T-cell (primary cell): Measurements from ENCODE around the gene GALE. TPM values are rescaled to one million over a fixed set of nuclear protein-coding genes. Genes with fewer than 3 reads are reported as not detected.

ENCODE experiments used
- ATAC-seq, 4 experiments: fragments of 200-7000 bp in 3 of 4; fragments of 150-1000 bp in 1 of 4; cut with Tn5 transposase; replicated peaks in 1 of 4; 1 replicate in 3 of 4; 2 replicates in 1 of 4; pipeline ENCODE4 v1.10.0; 2021; ENCODE audit warnings: moderate library complexity in 3 of 4, mild to moderate bottlenecking in 2 of 4, moderate number of reproducible peaks in 1 of 4
- CTCF ChIA-PET, 2 donors: fragments of 300-600 bp; sonication (Branson Sonifier 250); formaldehyde crosslinking; loops; one replicate each; lab custom pipeline; 2022; ENCODE audit warnings: antibody characterized with exemption in 2 of 2; lab: Charles Lee
- POLR2A ChIA-PET, 2 donors: fragments of 300-600 bp; sonication (Branson Sonifier 250); formaldehyde crosslinking; loops; one replicate each; lab custom pipeline; 2022; ENCODE audit warnings: antibody characterized with exemption in 2 of 2; lab: Charles Lee
- DNase-seq, 35 experiments: peaks; one replicate each; pipeline versions ENCODE4 v3.0.0 to v3.0.0-alpha.2; 2013 to 2023
- H3K27ac ChIP-seq: one replicate; pipeline ENCODE4 v1.5.1; 2013; ENCODE audit warnings: low read length
- H3K27me3 ChIP-seq, 2 experiments: replicated peaks in 1 of 2; 1 replicate in 1 of 2; 2 replicates in 1 of 2; pipeline versions ENCODE4 v1.6.1 to v1.7.0; 2013; ENCODE audit warnings: low read length in 1 of 2, mixed read lengths in 1 of 2; ENCODE audit not compliant: control insufficient read depth in 2 of 2, insufficient read depth in 2 of 2; ENCODE audit errors: extremely low read depth in 1 of 2
- H3K36me3 ChIP-seq, 2 donors: 1 replicate in 1 of 2; 2 replicates in 1 of 2; pipeline versions ENCODE4 v1.6.1 to v1.7.0; 2013; ENCODE audit warnings: low read length in 1 of 2; ENCODE audit not compliant: control insufficient read depth in 2 of 2, insufficient read depth in 1 of 2; ENCODE audit errors: extremely low read depth in 1 of 2
- H3K4me1 ChIP-seq, 2 experiments: 1 replicate in 1 of 2; 2 replicates in 1 of 2; pipeline versions ENCODE4 v1.6.1 to v1.7.0; 2013; ENCODE audit warnings: low read length in 2 of 2, mixed read lengths in 1 of 2; ENCODE audit not compliant: insufficient read depth in 2 of 2, control insufficient read depth in 1 of 2; ENCODE audit errors: extremely low read depth in 1 of 2
- H3K4me3 ChIP-seq, 2 donors: 1 replicate in 1 of 2; 2 replicates in 1 of 2; pipeline versions ENCODE4 v1.5.1 to v1.7.0; 2013; ENCODE audit warnings: mild to moderate bottlenecking in 2 of 2, low read length in 1 of 2, moderate library complexity in 1 of 2; ENCODE audit not compliant: control insufficient read depth in 1 of 2; ENCODE audit errors: extremely low read depth in 1 of 2
- H3K9me3 ChIP-seq: 2 replicates; pipeline ENCODE4 v1.7.0; 2013
- H3K27ac Mint-ChIP-seq, 2 donors: one replicate each; pipeline ENCODE4 v1.8.0; 2020 to 2021; ENCODE audit warnings: mild to moderate bottlenecking in 2 of 2, mixed read lengths in 2 of 2
- H3K27me3 Mint-ChIP-seq, 2 donors: one replicate each; pipeline ENCODE4 v1.8.0; 2021 to 2022; ENCODE audit warnings: mixed read lengths in 2 of 2
- H3K36me3 Mint-ChIP-seq: one replicate; pipeline ENCODE4 v1.8.0; 2021; ENCODE audit warnings: mixed read lengths
- H3K4me1 Mint-ChIP-seq, 3 donors: one replicate each; pipeline ENCODE4 v1.8.0; 2020 to 2022; ENCODE audit warnings: mixed read lengths in 3 of 3, mild to moderate bottlenecking in 1 of 3
- H3K4me3 Mint-ChIP-seq, 3 donors: one replicate each; pipeline ENCODE4 v1.8.0; 2020 to 2022; ENCODE audit warnings: mild to moderate bottlenecking in 3 of 3, mixed read lengths in 3 of 3, moderate library complexity in 3 of 3
- H3K9me3 Mint-ChIP-seq, 3 donors: one replicate each; pipeline ENCODE4 v1.8.0; 2020 to 2022; ENCODE audit warnings: mixed read lengths in 3 of 3
- WGBS: methylation state at CpG from one replicate; pipeline ENCODE4 v1.1.5; 2013; ENCODE audit warnings: missing lambda C conversion rate; ENCODE audit not compliant: insufficient coverage; 5-methylcytosine and 5-hydroxymethylcytosine counted together
- total RNA-seq, 35 experiments: library from RNA in 6 of 35; stranded (reverse) in 6 of 35; fragments of 120-200 nt in 1 of 35; gene quantifications; one replicate each; pipeline versions ENCODE4 v1.2.1 to v1.2.4 and lab custom pipeline; 2013 to 2026

GALE gene
- total RNA-seq, 5 donors from 2014 or later (not counting 1 experiment from before 2014, with no cell fraction given) = 7.5 to 16.5 (median 12.6) TPM

DNA sequence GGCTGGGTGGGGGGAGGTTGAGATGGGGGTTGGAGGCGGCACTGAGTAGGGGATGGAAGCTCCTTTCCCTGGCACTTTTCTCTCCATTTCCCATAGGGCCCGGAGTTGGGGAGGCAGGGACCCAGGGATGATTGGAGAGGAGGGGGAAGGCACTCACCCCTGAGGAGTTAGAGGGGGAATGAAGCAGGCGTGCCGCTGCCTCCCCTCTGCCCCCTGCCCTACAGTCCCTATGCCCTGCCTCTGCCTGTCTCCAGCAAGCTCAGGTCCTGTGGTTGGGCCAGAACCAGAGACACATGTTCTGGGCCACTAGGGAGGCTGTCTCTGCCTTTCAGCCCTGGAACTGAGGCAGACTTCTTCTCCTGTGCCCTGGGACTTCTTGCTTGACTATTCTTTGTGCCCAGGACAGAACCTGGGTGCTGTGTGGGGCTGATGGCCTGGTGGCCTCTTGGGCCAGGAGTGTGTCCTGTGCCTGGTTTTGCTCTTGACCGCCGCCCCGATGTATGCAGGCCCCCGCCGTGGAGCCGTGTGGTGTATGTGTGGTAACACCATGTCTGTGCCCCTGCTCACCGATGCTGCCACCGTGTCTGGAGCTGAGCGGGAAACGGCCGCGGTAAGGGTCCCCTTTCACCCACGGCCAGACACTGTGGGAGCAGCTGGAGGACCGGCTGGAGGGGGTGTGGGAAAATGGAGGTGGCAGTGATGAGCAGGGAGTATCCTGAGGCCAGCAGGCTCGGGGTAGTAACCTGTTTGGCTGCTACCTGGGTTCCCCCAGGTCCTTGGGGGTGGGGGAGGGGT, 8.2 kb downstream of the GALE start:
- peak overlapping the region; percentile 83 to 94 (median 92) for H3K4me3 Mint-ChIP-seq
- peak overlapping the region; percentile 95 to 96 for H3K27ac Mint-ChIP-seq
- Histone ChIP-seq H3K9me3 (no peaks in the 10 kb centered on the region), H3K4me3 (no peak overlapping the region), H3K4me1 (peaks cover 2 to 32% of the 10 kb centered on the region in 2 experiments), H3K27me3 (no peaks in the 10 kb centered on the region), H3K27ac (peak overlapping the region; percentile 83), H3K36me3 (peaks cover under 1 to 38% of the 10 kb centered on the region in 2 donors)
- ChIA-PET POLR2A (interaction anchor here in 1 of 2 donors (0.5 kb wide), 1 partner anchor 34 kb away, joined by 7 read pairs; no protein-coding TSS in a partner anchor), CTCF (interaction anchor here in 1 of 2 donors (0.6 to 2.3 kb wide), 5 partner anchors 9 to 165 kb away, joined by 3 to 10 read pairs (median 5); partner anchors contain the start of genes GALE and PITHD1)
- H3K4me1 Mint-ChIP-seq = peaks cover 25 to 30% (median 28%) of the 10 kb centered on the region in 3 donors
- no peak for ATAC-seq
- WGBS = 85% methylated on average over 15 of the region's 19 CpGs
- H3K36me3 Mint-ChIP-seq = peaks cover 12% of the 10 kb centered on the region
- peak in 1 of 35 experiments; percentile 28 for DNase-seq
- no peaks in the 10 kb centered on the region for H3K9me3 Mint-ChIP-seq
- H3K27me3 Mint-ChIP-seq = no peaks in the 10 kb centered on the region

DNA sequence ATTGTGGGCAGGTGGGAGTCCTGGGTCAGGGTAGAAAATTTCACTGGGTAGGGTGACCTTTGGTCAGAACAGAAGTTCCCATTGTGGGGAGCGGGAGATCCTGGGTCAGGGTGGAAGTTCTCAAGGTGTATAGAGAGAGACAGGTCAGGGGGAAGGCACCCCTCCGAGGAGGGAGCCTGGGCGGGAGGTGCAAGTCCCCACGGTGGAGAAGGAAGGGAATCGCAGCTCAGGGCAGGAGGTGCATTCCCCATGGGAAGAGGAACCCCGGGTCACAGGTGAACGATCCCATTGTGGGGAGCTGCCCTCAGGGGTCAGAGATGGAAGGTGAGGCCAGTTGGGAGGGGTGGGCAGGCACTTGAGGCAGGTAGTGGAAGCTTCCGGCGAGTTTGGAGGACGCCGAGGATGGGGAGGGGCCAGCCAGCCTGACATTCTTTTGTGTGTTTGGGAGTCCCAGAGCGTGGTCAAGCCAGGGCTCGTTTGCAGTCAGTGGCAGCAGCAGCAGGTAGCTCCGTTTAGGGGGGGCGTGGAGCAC, 9.0 kb downstream of the GALE start:
- CTCF ChIA-PET = interaction anchor here (0.5 to 2.3 kb wide), 5 partner anchors 10 to 377 kb away, joined by 3 to 10 read pairs (median 5); partner anchors contain the start of genes GALE (in 1 of the 2) and PITHD1 (in 1 of the 2)
- H3K36me3 ChIP-seq = peaks cover 4 to 41% of the 10 kb centered on the region in 2 donors
- H3K9me3 ChIP-seq = no peaks in the 10 kb centered on the region
- no peaks in the 10 kb centered on the region for H3K27me3 Mint-ChIP-seq
- peak overlapping the region; percentile 72 to 89 for H3K4me3 ChIP-seq
- 1% methylated on average over 15 of the region's 15 CpGs for WGBS
- POLR2A ChIA-PET = interaction anchor here in 1 of 2 donors (0.6 kb wide), 2 partner anchors 14 to 18 kb away, joined by 5 to 7 read pairs; no protein-coding TSS in a partner anchor
- H3K36me3 Mint-ChIP-seq = peaks cover 19% of the 10 kb centered on the region
- peak overlapping the region; percentile 83 to 94 (median 92) for H3K4me3 Mint-ChIP-seq
- DNase-seq (peak in 4 of 35 experiments; percentile 6 to 46 (median 22)), ATAC-seq (peak; percentile 38 to 49 (median 42))
- no peaks in the 10 kb centered on the region for H3K9me3 Mint-ChIP-seq
- peak overlapping the region; percentile 95 to 96 for H3K27ac Mint-ChIP-seq
- peaks cover 2 to 32% of the 10 kb centered on the region in 2 experiments for H3K4me1 ChIP-seq
- peaks cover 25 to 30% (median 28%) of the 10 kb centered on the region in 3 donors for H3K4me1 Mint-ChIP-seq
- peak overlapping the region; percentile 83 for H3K27ac ChIP-seq
- no peaks in the 10 kb centered on the region for H3K27me3 ChIP-seq

DNA sequence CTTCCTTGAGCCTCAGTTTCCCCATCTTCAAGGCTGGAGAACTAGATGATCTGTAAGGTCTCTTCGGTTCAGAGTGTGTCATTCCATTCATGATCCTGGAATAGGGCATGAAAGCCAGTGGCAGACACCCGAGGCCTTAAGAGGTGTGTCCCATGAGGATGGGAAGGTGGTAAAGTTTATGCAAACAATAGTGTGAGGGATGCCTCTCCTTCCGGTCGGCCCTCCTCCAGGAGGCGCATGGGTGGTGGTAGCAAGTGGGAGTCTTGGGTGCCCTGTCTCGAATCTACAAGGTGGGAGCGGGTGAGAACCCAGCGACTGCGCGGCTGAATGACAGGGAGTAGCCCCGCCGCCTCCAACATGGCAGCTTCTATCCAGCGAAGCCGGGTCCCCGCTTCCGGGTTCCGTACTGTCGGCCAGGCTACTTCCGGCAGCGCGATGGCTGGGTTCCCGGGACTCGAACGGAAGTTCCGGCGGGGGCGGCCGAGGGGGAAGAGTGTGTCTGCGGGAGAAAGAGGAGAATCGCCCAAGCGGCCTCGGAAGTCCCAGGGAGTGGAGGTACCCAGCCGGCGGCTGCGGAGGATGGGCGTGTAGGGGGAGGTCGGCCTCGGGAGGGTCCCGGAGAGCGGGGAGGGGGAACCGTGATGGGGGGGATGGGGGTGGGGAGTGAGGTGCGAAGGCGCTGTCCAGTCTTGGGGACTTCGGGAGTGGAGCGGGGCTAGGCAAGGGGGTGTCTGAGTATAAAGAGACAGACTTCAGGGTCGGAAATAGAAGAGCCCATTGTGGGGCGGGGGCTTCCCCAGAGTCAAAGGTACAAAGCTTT, 9.6 kb downstream of the GALE start, which contains the start of gene LYPLA2:
Gene LYPLA2, plus strand, starts transcription at position 450 of the 820 bp plus-strand sequence. CDS start 1,538 bp downstream, outside the sequence.
- H3K27ac ChIP-seq = peak within 1 kb of the TSS; percentile 83
- Mint-ChIP-seq H3K4me3 (peak within 1 kb of the TSS; percentile 83 to 94 (median 92)), H3K27ac (peak within 1 kb of the TSS; percentile 95 to 96), H3K27me3 (no peaks in the 10 kb centered on the region), H3K9me3 (no peaks in the 10 kb centered on the region), H3K36me3 (peaks cover 25% of the 10 kb centered on the region), H3K4me1 (peaks cover 25 to 30% (median 28%) of the 10 kb centered on the region in 3 donors)
- H3K36me3 ChIP-seq = peaks cover 7 to 42% of the 10 kb centered on the region in 2 donors
- POLR2A ChIA-PET = interaction anchor here in 1 of 2 donors (0.5 to 0.6 kb wide), 2 partner anchors 14 to 457 kb away, joined by 3 to 7 read pairs; no protein-coding TSS in a partner anchor
- CTCF ChIA-PET = interaction anchor here (0.5 to 2.3 kb wide), 3 partner anchors 10 to 377 kb away, joined by 4 to 10 read pairs (median 5); partner anchors contain the start of genes GALE (in 1 of the 2) and PITHD1 (in 1 of the 2)
- no peaks in the 10 kb centered on the region for H3K9me3 ChIP-seq
- peak within 1 kb of the TSS; percentile 72 to 89 for H3K4me3 ChIP-seq
- 1% methylated on average over 43 of the region's 47 CpGs for WGBS
- peak; percentile 89 to 93 (median 90) for ATAC-seq
- no peaks in the 10 kb centered on the region for H3K27me3 ChIP-seq
- peak; percentile 64 to 90 (median 79) for DNase-seq
- H3K4me1 ChIP-seq = peaks cover 2 to 32% of the 10 kb centered on the region in 2 experiments

DNA sequence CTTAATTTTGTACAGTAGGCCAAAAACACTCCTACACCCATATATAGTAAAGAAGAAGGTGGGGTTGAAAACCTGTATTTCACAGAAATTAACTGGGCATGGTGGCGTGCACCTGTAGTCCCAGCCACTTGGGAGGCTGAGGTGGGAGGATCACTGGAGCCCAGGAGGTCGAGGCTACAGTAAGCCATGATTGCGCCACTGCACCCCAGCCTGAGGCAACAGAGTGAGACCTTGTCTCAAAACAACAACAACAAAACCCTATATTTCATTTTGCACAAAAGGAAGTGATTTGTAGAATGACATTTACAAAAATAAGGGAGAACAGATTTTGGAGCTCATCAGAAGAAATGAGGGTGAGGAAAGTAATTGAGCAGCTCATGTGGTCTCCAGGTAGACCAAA, 11.9 kb downstream of the GALE start:
- Histone ChIP-seq H3K4me1 (peaks cover 2 to 32% of the 10 kb centered on the region in 2 experiments), H3K27me3 (no peaks in the 10 kb centered on the region), H3K4me3 (no peak overlapping the region), H3K27ac (no peak overlapping the region), H3K36me3 (peaks cover 12 to 47% of the 10 kb centered on the region in 2 donors), H3K9me3 (no peaks in the 10 kb centered on the region)
- H3K27me3 Mint-ChIP-seq = no peaks in the 10 kb centered on the region
- peak overlapping the region in 1 of 2 donors; percentile 72 for H3K27ac Mint-ChIP-seq
- peak overlapping the region in 2 of 3 donors; percentile 48 to 83 for H3K4me3 Mint-ChIP-seq
- ATAC-seq = no peak
- no CpG with 5 or more reads among the region's 3 CpGs for WGBS
- H3K4me1 Mint-ChIP-seq = peaks cover 31 to 36% (median 36%) of the 10 kb centered on the region in 3 donors
- H3K36me3 Mint-ChIP-seq = peaks cover 34% of the 10 kb centered on the region
- ChIA-PET CTCF (interaction anchor here in 1 of 2 donors (1.3 kb wide), 1 partner anchor 17 kb away, joined by 4 read pairs; no protein-coding TSS in a partner anchor), POLR2A (interaction anchor here (0.5 to 1.5 kb wide), 3 partner anchors 10 to 37 kb away, joined by 4 to 10 read pairs (median 7); no protein-coding TSS in a partner anchor)
- H3K9me3 Mint-ChIP-seq = no peaks in the 10 kb centered on the region
- no peak for DNase-seq

DNA sequence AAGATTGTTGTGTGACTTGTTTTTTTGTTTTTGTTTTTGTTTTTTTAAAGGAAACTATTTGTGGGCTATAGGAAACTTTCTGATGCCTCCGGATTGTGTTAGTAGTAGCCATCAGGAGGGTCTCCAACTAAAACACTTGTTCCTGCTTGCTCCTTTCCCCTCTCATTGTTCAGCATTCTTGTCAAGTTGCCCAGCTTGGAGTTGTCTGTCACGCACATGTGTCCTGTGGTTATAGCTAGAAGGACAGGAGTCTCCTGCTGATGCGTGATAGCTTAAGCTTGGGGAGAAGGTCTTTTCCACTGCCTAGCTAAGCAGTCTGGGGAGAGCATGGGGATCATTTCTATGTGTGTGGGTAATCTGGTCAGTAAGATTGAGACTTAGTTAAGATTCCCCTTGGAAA, 12.9 kb downstream of the GALE start:
- peaks cover 12 to 40% of the 10 kb centered on the region in 2 donors for H3K36me3 ChIP-seq
- no peaks in the 10 kb centered on the region for H3K27me3 Mint-ChIP-seq
- WGBS = 94% methylated on average over 2 of the region's 3 CpGs
- no peak overlapping the region for H3K27ac ChIP-seq
- H3K27ac Mint-ChIP-seq = no peak overlapping the region
- POLR2A ChIA-PET = interaction anchor here (0.7 to 1.5 kb wide), 2 partner anchors 9 kb away, joined by 4 to 10 read pairs; no protein-coding TSS in a partner anchor
- H3K4me1 ChIP-seq = peaks cover 0 to 22% of the 10 kb centered on the region in 2 experiments
- H3K4me3 ChIP-seq = no peak overlapping the region
- no peaks in the 10 kb centered on the region for H3K9me3 Mint-ChIP-seq
- ATAC-seq = no peak
- H3K4me3 Mint-ChIP-seq = no peak overlapping the region
- no peak for DNase-seq
- H3K9me3 ChIP-seq = no peaks in the 10 kb centered on the region
- peaks cover 27 to 34% (median 31%) of the 10 kb centered on the region in 3 donors for H3K4me1 Mint-ChIP-seq
- peaks cover 34% of the 10 kb centered on the region for H3K36me3 Mint-ChIP-seq
- no peaks in the 10 kb centered on the region for H3K27me3 ChIP-seq
- CTCF ChIA-PET = interaction anchor here in 1 of 2 donors (1.3 kb wide), 1 partner anchor 16 kb away, joined by 4 read pairs; no protein-coding TSS in a partner anchor
